Subcutaneous adipose tissue (tissue), 4 donors: Measurements from ENCODE around the gene UBASH3A. TPM values are rescaled to one million over a fixed set of nuclear protein-coding genes. Genes with fewer than 3 reads are reported as not detected.

Experiments
- CTCF ChIP-seq: fragments of 450-650 bp; IDR thresholded peaks from one replicate; pipeline ENCODE4 v1.5.1; 2016; ENCODE audit warnings: low read depth, mild to moderate bottlenecking, control low read depth, antibody characterized with exemption, moderate library complexity
- total RNA-seq, 4 donors: library from RNA; depleted of rRNA; stranded (reverse); fragments of >200 nt; gene quantifications; one replicate each; pipeline ENCODE4 v1.1.0, GENCODE V29; 2016

UBASH3A gene
- total RNA-seq, 4 donors from 2014 or later: 0.38 to 1.2 (median 0.66) TPM; not detected in 1

GRCh38 chr21:42433946-42434551 lies 30.3 kb downstream of the UBASH3A start:
- TF ChIP-seq CTCF: no peak

DNA sequence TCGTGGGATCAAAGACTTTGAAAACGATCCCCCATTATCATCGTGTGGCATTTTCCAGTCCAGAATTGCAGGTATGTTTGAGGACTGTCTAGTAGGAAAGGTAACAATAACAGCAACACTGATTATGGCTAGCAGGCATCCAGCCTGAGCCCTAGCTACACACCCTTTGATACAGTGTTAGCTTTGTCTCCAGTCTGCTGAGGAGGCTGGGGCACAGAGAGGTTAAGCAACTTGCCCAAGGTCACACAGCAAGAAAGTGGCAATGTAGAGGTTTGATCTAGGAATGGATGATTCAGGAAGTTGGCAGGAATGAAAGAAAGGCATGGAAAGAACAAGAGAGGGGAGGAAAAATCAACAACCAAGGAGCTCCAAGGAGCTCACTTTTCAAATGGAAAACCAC lies 31.2 kb downstream of the UBASH3A start:
- TF ChIP-seq CTCF: no peak

DNA sequence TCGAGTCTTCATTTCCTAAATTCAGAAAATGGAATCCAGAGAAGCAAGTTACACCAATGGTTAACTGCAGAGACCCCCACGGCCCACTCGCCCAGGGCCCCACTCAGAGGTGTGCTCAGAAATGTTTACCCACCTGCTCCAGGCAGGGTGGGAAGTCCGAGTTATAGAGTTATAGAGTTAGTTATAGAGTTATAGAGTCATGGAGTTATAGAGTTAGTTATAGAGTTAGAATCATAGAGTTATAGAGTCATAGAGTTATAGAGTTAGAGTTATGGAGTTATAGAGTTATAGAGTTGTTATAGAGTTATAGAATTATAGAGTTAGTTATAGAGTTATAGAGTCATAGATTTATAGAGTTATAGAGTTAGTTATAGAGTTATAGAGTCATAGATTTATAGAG lies 31.7 kb downstream of the UBASH3A start:
- no peak for TF ChIP-seq CTCF

DNA sequence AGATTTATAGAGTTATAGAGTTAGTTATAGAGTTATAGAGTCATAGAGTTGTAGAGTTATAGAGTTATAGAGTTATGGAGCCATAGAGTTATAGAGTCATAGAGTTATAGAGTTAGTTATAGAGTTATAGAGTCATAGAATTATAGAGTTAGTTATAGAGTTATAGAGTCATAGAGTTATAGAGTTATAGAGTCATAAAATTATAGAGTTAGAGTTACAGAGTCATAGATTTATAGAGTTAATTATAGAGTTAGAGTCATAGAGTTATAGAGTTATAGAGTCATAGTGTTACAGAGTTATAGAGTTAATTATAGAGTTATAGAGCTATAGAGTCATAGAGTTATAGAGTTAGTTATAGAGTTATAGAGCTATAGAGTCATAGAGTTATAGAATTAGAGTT lies 32.1 kb downstream of the UBASH3A start:
- TF ChIP-seq CTCF: no peak

DNA sequence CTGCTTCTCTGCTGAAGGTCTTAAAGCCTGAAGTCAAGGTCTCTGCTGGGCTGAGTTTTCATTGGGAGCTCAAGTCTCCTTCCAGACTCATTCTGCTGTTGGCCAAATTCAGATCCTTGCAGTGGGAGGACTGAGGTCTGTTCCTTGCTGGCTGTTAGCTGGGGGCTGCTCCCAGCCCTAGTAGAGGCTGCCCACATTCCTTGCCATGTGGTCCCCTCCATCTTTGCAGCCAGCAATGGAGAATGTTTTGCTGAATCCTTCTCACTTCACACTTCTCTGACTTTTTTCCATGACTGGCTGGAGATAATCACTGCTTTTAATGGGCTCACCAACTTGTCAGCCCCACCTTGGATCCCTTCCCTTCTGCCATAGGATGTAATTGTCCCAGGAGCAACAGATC lies 33.2 kb downstream of the UBASH3A start:
- TF ChIP-seq CTCF: no peak

DNA sequence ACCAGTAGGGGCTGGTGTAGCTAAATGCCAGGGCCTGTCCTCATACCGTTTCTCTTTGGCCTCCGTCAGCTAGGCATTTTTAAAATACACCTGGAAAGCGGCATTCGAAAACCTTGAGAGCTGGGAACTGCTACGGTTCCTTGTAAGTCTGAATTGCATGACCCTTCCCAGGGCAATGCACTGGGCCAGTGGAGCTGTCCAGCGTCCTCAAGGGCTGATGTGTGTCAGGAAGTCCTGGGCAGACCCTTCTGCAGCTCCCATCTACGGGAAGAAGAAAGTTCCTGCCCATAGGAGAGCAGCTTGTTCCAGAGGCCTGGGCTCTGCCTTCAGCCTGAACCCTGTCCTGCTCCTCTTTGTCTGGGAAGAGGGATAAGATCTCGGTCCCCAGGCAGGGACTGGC lies 34.1 kb downstream of the UBASH3A start:
- no peak for TF ChIP-seq CTCF

- TF ChIP-seq CTCF: no peak
These were observed 34.9 kb downstream of the UBASH3A start for GRCh38 chr21:42438316-42439205.
